GM10847 (cell line): ENCODE measurements around the gene CACNA1E.
A peak's percentile ranks its signal among the peaks of the same experiment; 100 is the strongest.

Experiments
- POLR2A ChIP-seq: IDR thresholded peaks from 2 replicates; pipeline ENCODE4 v1.6.1; 2011; ENCODE audit not compliant: insufficient read length; ENCODE audit errors: extremely low read depth

Gene CACNA1E

DNA sequence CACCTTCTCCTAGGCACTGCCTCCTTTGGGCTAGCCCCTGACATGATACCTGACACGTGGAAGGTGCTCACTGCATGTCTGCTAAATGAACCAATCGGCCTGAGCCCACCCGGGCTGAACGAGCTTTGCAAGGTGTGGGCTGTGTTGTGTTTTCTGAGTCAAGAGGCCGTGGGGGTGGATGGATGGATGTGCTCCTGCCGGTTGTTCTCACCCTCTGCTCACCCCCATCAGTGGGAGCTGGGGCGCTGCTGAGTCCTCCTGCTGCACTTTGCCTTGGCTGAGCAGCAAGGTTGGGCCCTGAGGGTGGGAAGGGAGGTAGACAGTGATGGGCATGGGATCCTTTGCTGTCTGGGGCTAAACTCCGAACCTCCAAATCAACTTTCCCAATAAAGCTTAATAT is 6.7 kb upstream of the CACNA1E start:
- no peak for TF ChIP-seq POLR2A

DNA sequence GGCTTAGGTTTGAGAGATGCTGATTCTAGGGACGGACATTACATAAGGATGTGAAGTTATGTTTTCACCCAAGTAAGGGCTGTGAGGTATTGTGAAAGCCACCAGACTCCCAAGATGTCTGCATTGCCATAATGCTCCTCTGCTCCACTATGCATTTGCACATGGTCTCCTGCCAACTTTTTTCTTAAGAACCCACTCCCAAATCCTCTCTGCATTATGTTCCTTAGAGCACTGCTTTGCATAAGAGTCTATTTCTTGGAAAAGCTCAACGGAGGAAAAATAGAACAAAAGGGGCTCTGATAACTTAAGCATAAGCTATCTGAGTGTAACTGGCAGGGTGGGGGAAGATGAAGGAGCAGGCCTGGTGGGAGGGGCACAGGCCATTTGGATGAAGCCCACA is 5.0 kb upstream of the CACNA1E start:
- no peak for TF ChIP-seq POLR2A

GRCh38 chr1:181479137-181479745 is 4.1 kb upstream of the CACNA1E start:
- no peak for TF ChIP-seq POLR2A

GRCh38 chr1:181482001-181482430 is 1.3 kb upstream of the CACNA1E start:
- no peak for TF ChIP-seq POLR2A

DNA sequence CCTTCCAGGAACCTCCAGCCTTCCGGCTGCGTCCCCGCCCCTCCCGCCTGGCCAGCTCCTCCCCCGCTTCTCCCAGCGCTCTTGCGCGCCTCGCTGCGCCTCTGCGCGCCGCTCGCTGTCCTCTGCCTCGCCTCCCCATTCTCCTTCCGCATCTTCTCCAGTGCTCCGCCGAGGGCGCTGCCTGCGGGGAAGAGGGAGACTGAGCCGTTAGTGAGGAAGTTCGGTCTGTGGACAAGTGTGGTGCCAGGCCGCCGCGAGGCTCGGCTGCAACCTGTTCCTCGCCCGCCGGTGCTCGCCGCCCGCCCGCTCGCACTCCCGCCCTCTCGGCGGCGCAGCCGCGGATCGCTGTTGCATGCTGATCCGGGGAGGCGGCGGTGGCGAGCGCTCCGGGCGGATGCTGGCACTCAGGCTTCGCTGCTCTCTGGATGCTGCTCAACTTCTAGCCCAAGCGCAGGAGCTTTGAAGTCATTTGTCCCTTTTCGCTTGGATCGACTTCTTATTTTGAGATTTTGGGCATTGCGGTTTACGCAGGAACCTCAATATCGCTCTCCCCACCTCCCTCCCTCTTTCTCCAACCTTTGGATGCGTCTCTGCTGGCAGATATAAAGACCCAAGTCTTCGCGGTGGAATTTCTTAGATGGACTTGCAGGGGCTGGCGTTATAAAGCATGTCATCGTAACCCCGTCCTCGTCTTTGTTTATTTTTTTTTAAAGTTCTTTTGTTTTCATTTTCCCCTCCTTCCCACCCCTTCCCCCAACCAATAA is 614 bp upstream of the CACNA1E start:
- TF ChIP-seq POLR2A, result peak; percentile 32

- no peak for TF ChIP-seq POLR2A
These were observed 1.5 kb downstream of the CACNA1E start for GRCh38 chr1:181484821-181485220.

DNA sequence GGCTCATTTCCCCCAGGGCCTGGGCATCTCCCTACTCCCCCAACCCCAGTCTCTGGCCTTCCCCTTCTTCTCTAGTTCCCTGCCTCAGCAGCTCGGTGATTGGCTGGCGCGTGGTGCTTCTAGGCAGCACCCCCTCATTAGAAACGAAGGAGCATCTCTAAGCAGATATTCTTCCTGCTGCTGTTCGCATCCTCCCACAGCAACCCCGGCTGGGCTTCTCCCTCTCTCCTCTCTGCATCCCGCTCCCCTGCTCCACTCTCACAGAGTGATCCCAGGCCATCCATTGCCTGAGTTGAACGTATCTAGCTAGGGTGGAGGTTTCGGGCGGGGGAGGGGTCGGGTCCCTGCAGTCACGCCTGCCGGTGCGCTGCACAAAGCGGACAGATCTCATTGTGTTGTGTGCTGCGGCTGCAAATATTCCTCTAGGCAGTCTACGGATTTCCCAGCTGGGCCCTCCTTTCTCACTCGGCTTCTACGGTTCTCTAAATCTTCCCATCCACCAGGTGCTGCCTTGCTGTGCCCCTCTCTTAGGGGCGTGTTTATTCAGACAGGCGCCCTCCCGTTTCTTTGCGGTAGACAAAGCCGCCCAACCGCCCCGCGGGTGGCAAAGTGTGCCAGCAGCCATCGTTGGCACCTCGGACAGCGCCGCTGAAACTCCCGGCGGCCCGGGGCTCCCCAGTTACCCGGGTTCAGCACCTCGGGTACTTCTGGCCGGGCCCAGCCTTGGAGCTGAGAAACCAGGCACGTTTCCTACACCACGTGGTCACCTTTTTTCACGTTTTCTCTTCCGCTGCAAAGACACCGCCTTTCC is 2.2 kb downstream of the CACNA1E start:
- TF ChIP-seq POLR2A, result peak; percentile 18

- no peak for TF ChIP-seq POLR2A
These were observed 2.7 kb downstream of the CACNA1E start for GRCh38 chr1:181486098-181486420.

DNA sequence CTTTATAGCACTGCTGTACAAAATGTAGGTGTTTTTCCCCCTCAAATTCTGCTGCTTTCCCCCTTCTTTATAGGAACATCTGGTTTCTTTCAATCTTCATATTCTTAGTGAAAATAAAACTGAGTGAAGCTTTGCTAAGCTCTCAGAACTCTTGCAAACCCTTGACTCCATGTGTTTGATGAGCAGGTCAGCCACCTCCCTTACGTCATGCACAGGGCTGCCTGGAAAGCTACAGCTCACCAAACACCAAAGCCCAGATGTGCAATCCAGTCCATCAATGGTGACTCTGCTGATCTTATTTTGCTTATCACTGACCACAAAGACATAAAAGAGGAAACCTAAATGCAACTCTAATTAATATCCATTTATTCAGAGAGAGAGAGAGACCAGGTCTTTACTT is 5.5 kb downstream of the CACNA1E start:
- no peak for TF ChIP-seq POLR2A

- no peak for TF ChIP-seq POLR2A
These were observed 7.0 kb downstream of the CACNA1E start for GRCh38 chr1:181490276-181490675.

DNA sequence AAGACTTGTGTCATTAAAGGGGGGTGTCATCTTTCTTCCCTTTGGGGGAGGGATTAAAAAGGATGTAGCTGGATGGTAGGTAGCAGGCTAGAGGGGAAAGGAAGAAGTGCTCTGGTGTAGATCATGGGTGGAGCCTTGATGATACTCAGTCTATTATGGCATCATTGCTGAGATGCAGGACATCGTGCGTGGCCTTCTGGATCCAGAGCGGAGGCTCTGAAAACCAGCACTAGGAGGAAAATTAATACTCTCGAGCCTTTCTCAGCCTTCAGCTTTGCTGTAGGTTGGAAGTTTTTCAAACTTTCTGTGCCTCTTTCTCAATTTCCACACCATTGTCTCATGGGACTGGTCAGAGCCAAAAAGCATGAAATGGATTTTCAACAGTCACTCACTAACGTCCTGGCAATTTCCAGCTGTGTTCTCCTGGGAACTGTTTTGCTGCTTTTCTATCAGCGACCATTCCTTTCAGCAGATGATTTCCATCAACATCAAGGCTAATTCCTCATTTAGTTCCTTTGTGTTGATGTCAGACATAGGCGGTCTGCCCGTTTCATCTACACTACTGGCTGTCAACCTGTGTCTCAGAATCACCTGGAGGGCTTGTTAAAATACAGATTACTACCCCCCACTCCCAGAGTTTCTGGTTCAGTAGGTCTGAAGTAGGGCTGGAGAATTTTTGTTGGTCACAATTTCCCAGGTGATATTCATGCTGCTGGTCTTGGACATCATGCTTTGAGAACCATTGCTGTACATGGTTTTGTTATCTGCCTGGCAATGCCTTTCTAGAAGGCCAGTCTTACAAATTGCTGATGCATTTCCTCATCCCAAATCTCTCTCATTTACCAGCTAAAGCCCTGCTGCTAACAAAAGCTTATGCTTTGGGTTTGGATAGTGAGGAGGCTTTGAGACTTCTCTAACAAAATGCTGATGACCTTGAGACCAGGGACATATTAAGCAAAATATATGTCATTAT is 7.7 kb downstream of the CACNA1E start:
- TF ChIP-seq POLR2A, result no peak

DNA sequence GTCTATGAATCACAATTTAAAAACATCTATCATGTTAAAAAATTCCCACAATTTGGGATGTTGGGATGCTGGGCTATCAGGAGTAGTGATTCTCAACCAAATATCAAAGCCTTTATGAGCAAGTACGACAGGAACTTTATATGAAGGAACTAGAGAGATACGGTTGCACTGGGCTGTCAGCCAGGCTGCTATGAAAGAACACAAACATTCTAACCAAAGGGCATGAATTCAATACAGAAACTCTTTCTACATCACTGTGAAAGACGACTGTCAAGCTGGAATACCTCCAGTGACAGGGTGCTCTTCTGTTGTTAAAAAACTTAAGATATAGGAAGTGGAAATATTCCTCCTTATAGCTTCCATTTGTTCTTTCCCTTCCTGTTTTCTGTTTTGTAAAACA is 9.8 kb downstream of the CACNA1E start:
- TF ChIP-seq POLR2A, result no peak

GRCh38 chr1:181493885-181494284 is 10.6 kb downstream of the CACNA1E start:
- no peak for TF ChIP-seq POLR2A

DNA sequence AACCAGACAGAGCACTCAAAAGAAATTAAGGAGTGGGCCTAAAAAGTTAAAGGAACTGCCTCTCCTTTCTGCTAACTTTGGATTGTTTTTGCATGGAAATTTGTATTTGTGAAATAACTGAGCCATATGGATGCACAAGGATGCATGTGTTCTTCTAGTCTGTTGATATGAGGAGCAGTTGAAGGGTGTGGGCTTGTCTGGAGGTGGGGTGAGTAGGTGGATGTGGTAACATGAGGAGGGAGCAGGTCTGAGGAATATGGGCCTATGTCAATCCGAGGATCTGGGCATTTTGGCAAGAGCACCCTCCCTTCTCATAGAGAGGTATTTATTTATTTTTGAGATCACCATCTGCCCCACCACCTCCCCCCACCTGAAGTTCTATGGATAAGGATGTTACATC is 13.4 kb downstream of the CACNA1E start:
- no peak for TF ChIP-seq POLR2A

DNA sequence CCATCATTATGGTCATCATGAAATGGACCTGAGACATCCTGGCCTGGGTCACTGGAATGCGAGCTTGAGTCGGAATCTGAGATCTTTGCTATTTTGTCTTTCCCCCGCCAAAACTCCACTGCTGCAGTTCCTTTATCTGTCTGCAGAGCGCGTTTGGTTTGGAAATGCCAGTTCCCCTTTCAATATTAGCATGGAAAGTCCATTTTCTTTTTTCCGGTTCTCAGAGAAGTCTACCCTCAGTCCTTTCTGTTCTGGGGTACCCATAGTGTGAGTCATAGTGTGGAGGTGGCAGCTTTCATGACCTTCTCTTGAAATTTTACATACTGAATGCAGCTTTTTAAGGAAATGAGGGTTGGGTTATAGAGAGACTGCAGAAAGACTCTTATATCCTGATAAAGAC is 14.6 kb downstream of the CACNA1E start:
- no peak for TF ChIP-seq POLR2A

- TF ChIP-seq POLR2A, result no peak
These were observed 16.5 kb downstream of the CACNA1E start for GRCh38 chr1:181499825-181500224.

DNA sequence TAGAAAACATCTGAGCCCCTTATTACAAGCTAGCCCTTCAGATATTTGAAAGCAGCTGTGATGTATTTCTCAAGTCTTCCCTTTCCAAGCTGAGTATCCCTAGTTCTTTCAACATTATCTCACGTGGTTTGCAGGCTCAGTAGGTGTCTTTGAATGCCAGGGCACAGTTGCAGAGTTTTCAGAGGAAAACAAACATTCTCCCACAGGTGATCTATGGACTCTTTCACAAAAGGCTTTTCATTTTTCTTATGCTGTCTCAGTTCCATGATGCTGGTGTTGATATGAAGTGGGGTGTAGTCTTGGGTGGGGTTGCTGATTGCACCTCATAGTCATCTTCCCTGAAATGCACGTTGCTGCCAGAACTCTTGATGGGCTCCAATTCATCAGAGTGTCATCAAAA is 17.3 kb downstream of the CACNA1E start:
- no peak for TF ChIP-seq POLR2A
